ENCODE data around the gene CDH4. TPM values are rescaled to one million over a fixed set of nuclear protein-coding genes. Genes with fewer than 3 reads are reported as not detected.

CDH4 gene
- polyA plus RNA-seq, 4 donors: 5.6 to 8.8 (median 7.0) TPM

GRCh38 chr20:61763740-61764400, 511.8 kb downstream of the CDH4 start:
- no peak for DNase-seq (ENCODE audit: low read depth in 4 of 4, low spot score in 2 of 4)

GRCh38 chr20:61764471-61765025, 512.5 kb downstream of the CDH4 start:
- no peak for DNase-seq (ENCODE audit: low read depth in 4 of 4, low spot score in 2 of 4)

GRCh38 chr20:61765081-61765870, 513.2 kb downstream of the CDH4 start:
- DNase-seq (ENCODE audit: low read depth in 4 of 4, low spot score in 2 of 4): no peak

- no peak for DNase-seq (ENCODE audit: low read depth in 4 of 4, low spot score in 2 of 4)
These were observed 514.0 kb downstream of the CDH4 start for GRCh38 chr20:61765871-61766654.

GRCh38 chr20:61766921-61767610, 515.0 kb downstream of the CDH4 start:
- no peak for DNase-seq (ENCODE audit: low read depth in 4 of 4, low spot score in 2 of 4)

GRCh38 chr20:61767761-61768494, 515.9 kb downstream of the CDH4 start:
- DNase-seq (ENCODE audit: low read depth in 4 of 4, low spot score in 2 of 4): no peak

GRCh38 chr20:61768571-61769285, 516.7 kb downstream of the CDH4 start:
- DNase-seq (ENCODE audit: low read depth in 4 of 4, low spot score in 2 of 4): no peak

- DNase-seq (ENCODE audit: low read depth in 4 of 4, low spot score in 2 of 4): no peak
These were observed 517.3 kb downstream of the CDH4 start for GRCh38 chr20:61769286-61769832.

GRCh38 chr20:61770113-61770585, 518.1 kb downstream of the CDH4 start:
- DNase-seq (ENCODE audit: low read depth in 4 of 4, low spot score in 2 of 4): no peak

GRCh38 chr20:61771805-61772350, 519.8 kb downstream of the CDH4 start:
- DNase-seq (ENCODE audit: low read depth in 4 of 4, low spot score in 2 of 4): no peak

GRCh38 chr20:61772828-61773631, 521.0 kb downstream of the CDH4 start:
- DNase-seq (ENCODE audit: low read depth in 4 of 4, low spot score in 2 of 4): no peak

GRCh38 chr20:61773926-61774587, 522.0 kb downstream of the CDH4 start:
- DNase-seq (ENCODE audit: low read depth in 4 of 4, low spot score in 2 of 4): no peak

- DNase-seq (ENCODE audit: low read depth in 4 of 4, low spot score in 2 of 4): no peak
These were observed 523.4 kb downstream of the CDH4 start for GRCh38 chr20:61775423-61775822.

- DNase-seq (ENCODE audit: low read depth in 4 of 4, low spot score in 2 of 4): no peak
These were observed 524.5 kb downstream of the CDH4 start for GRCh38 chr20:61776491-61777075.

- DNase-seq (ENCODE audit: low read depth in 4 of 4, low spot score in 2 of 4): no peak
These were observed 525.9 kb downstream of the CDH4 start for GRCh38 chr20:61777773-61778494.

GRCh38 chr20:61778495-61778863, 526.4 kb downstream of the CDH4 start:
- no peak for DNase-seq (ENCODE audit: low read depth in 4 of 4, low spot score in 2 of 4)

All from left renal cortex interstitium (tissue), 4 donors.